T-cell (primary cell): Measurements from ENCODE around the gene KIF17. TPM values are rescaled to one million over a fixed set of nuclear protein-coding genes. Genes with fewer than 3 reads are reported as not detected.
A peak's percentile ranks its signal among the peaks of the same experiment; 100 is the strongest.

Source experiments
- ATAC-seq, 4 experiments: fragments of 200-7000 bp in 3 of 4; fragments of 150-1000 bp in 1 of 4; cut with Tn5 transposase; replicated peaks in 1 of 4; 1 replicate in 3 of 4; 2 replicates in 1 of 4; pipeline ENCODE4 v1.10.0; 2021; ENCODE audit warnings: moderate library complexity in 3 of 4, mild to moderate bottlenecking in 2 of 4, moderate number of reproducible peaks in 1 of 4
- CTCF ChIA-PET, 2 donors: fragments of 300-600 bp; sonication (Branson Sonifier 250); formaldehyde crosslinking; loops; one replicate each; lab custom pipeline; 2022; ENCODE audit warnings: antibody characterized with exemption in 2 of 2; lab: Charles Lee
- POLR2A ChIA-PET, 2 donors: fragments of 300-600 bp; sonication (Branson Sonifier 250); formaldehyde crosslinking; loops; one replicate each; lab custom pipeline; 2022; ENCODE audit warnings: antibody characterized with exemption in 2 of 2; lab: Charles Lee
- DNase-seq, 35 experiments: peaks; one replicate each; pipeline versions ENCODE4 v3.0.0 to v3.0.0-alpha.2; 2013 to 2023
- H3K27ac ChIP-seq: one replicate; pipeline ENCODE4 v1.5.1; 2013; ENCODE audit warnings: low read length
- H3K27me3 ChIP-seq, 2 experiments: replicated peaks in 1 of 2; 1 replicate in 1 of 2; 2 replicates in 1 of 2; pipeline versions ENCODE4 v1.6.1 to v1.7.0; 2013; ENCODE audit warnings: low read length in 1 of 2, mixed read lengths in 1 of 2; ENCODE audit not compliant: control insufficient read depth in 2 of 2, insufficient read depth in 2 of 2; ENCODE audit errors: extremely low read depth in 1 of 2
- H3K36me3 ChIP-seq, 2 donors: 1 replicate in 1 of 2; 2 replicates in 1 of 2; pipeline versions ENCODE4 v1.6.1 to v1.7.0; 2013; ENCODE audit warnings: low read length in 1 of 2; ENCODE audit not compliant: control insufficient read depth in 2 of 2, insufficient read depth in 1 of 2; ENCODE audit errors: extremely low read depth in 1 of 2
- H3K4me1 ChIP-seq, 2 experiments: 1 replicate in 1 of 2; 2 replicates in 1 of 2; pipeline versions ENCODE4 v1.6.1 to v1.7.0; 2013; ENCODE audit warnings: low read length in 2 of 2, mixed read lengths in 1 of 2; ENCODE audit not compliant: insufficient read depth in 2 of 2, control insufficient read depth in 1 of 2; ENCODE audit errors: extremely low read depth in 1 of 2
- H3K4me3 ChIP-seq, 2 donors: 1 replicate in 1 of 2; 2 replicates in 1 of 2; pipeline versions ENCODE4 v1.5.1 to v1.7.0; 2013; ENCODE audit warnings: mild to moderate bottlenecking in 2 of 2, low read length in 1 of 2, moderate library complexity in 1 of 2; ENCODE audit not compliant: control insufficient read depth in 1 of 2; ENCODE audit errors: extremely low read depth in 1 of 2
- H3K9me3 ChIP-seq: 2 replicates; pipeline ENCODE4 v1.7.0; 2013
- H3K27ac Mint-ChIP-seq, 2 donors: one replicate each; pipeline ENCODE4 v1.8.0; 2020 to 2021; ENCODE audit warnings: mild to moderate bottlenecking in 2 of 2, mixed read lengths in 2 of 2
- H3K27me3 Mint-ChIP-seq, 2 donors: one replicate each; pipeline ENCODE4 v1.8.0; 2021 to 2022; ENCODE audit warnings: mixed read lengths in 2 of 2
- H3K36me3 Mint-ChIP-seq: one replicate; pipeline ENCODE4 v1.8.0; 2021; ENCODE audit warnings: mixed read lengths
- H3K4me1 Mint-ChIP-seq, 3 donors: one replicate each; pipeline ENCODE4 v1.8.0; 2020 to 2022; ENCODE audit warnings: mixed read lengths in 3 of 3, mild to moderate bottlenecking in 1 of 3
- H3K4me3 Mint-ChIP-seq, 3 donors: one replicate each; pipeline ENCODE4 v1.8.0; 2020 to 2022; ENCODE audit warnings: mild to moderate bottlenecking in 3 of 3, mixed read lengths in 3 of 3, moderate library complexity in 3 of 3
- H3K9me3 Mint-ChIP-seq, 3 donors: one replicate each; pipeline ENCODE4 v1.8.0; 2020 to 2022; ENCODE audit warnings: mixed read lengths in 3 of 3
- WGBS: methylation state at CpG from one replicate; pipeline ENCODE4 v1.1.5; 2013; ENCODE audit warnings: missing lambda C conversion rate; ENCODE audit not compliant: insufficient coverage; 5-methylcytosine and 5-hydroxymethylcytosine counted together
- total RNA-seq, 35 experiments: library from RNA in 6 of 35; stranded (reverse) in 6 of 35; fragments of 120-200 nt in 1 of 35; gene quantifications; one replicate each; pipeline versions ENCODE4 v1.2.1 to v1.2.4 and lab custom pipeline; 2013 to 2026

Gene KIF17
- total RNA-seq, 5 donors from 2014 or later (not counting 1 experiment from before 2014, with no cell fraction given): not detected

- H3K9me3 ChIP-seq: no peaks in the 10 kb centered on the region
- H3K27ac Mint-ChIP-seq: no peak overlapping the region
- H3K27me3 Mint-ChIP-seq: peaks cover 0 to 5% of the 10 kb centered on the region in 2 donors
- H3K4me1 Mint-ChIP-seq: no peaks in the 10 kb centered on the region
- DNase-seq: no peak
- H3K36me3 Mint-ChIP-seq: no peaks in the 10 kb centered on the region
- ChIA-PET CTCF (interaction anchor here in 1 of 2 donors (0.8 kb wide), 1 partner anchor 665 kb away, joined by 8 read pairs; no protein-coding TSS in a partner anchor), POLR2A (interaction anchor here in 1 of 2 donors (0.5 kb wide), 1 partner anchor 26 kb away, joined by 5 read pairs; no protein-coding TSS in a partner anchor)
- no peak overlapping the region for H3K4me3 Mint-ChIP-seq
- no peaks in the 10 kb centered on the region for H3K4me1 ChIP-seq
- 12% methylated on average over 3 of the region's 5 CpGs for WGBS
- H3K27me3 ChIP-seq: peaks cover 0 to 26% of the 10 kb centered on the region in 2 experiments
- no peak for ATAC-seq
- H3K36me3 ChIP-seq: no peaks in the 10 kb centered on the region
- H3K9me3 Mint-ChIP-seq: no peaks in the 10 kb centered on the region
- H3K4me3 ChIP-seq: no peak overlapping the region
- H3K27ac ChIP-seq: no peak overlapping the region
These were observed 11.0 kb downstream of the KIF17 start for GRCh38 chr1:20706841-20707240.

GRCh38 chr1:20705203-20705755 lies 12.5 kb downstream of the KIF17 start:
- ATAC-seq (peak in 3 of 4 experiments; percentile 32 to 47 (median 46)), DNase-seq (peak in 1 of 35 experiments; percentile 6)
- Mint-ChIP-seq H3K4me1 (no peaks in the 10 kb centered on the region), H3K27me3 (peaks cover 0 to 4% of the 10 kb centered on the region in 2 donors), H3K9me3 (no peaks in the 10 kb centered on the region), H3K36me3 (no peaks in the 10 kb centered on the region), H3K4me3 (no peak overlapping the region), H3K27ac (no peak overlapping the region)
- ChIA-PET CTCF (interaction anchor here in 1 of 2 donors (0.7 kb wide), 1 partner anchor 101 kb away, joined by 5 read pairs; no protein-coding TSS in a partner anchor), POLR2A (no interaction called here)
- WGBS: 84% methylated on average over 12 of the region's 15 CpGs
- H3K27me3 ChIP-seq: peaks cover 0 to 13% of the 10 kb centered on the region in 2 experiments
- H3K27ac ChIP-seq: no peak overlapping the region
- no peaks in the 10 kb centered on the region for H3K36me3 ChIP-seq
- no peaks in the 10 kb centered on the region for H3K9me3 ChIP-seq
- no peak overlapping the region for H3K4me3 ChIP-seq
- H3K4me1 ChIP-seq: no peaks in the 10 kb centered on the region

- H3K4me3 Mint-ChIP-seq: no peak overlapping the region
- no peaks in the 10 kb centered on the region for H3K36me3 Mint-ChIP-seq
- ATAC-seq: no peak
- H3K27ac ChIP-seq: no peak overlapping the region
- H3K27ac Mint-ChIP-seq: no peak overlapping the region
- H3K27me3 Mint-ChIP-seq: peaks cover 0 to 4% of the 10 kb centered on the region in 2 donors
- peaks cover 0 to 8% of the 10 kb centered on the region in 2 experiments for H3K27me3 ChIP-seq
- no peaks in the 10 kb centered on the region for H3K9me3 Mint-ChIP-seq
- H3K9me3 ChIP-seq: no peaks in the 10 kb centered on the region
- ChIA-PET CTCF (interaction anchor here in 1 of 2 donors (0.7 kb wide), 1 partner anchor 101 kb away, joined by 5 read pairs; no protein-coding TSS in a partner anchor), POLR2A (no interaction called here)
- H3K4me3 ChIP-seq: no peak overlapping the region
- H3K36me3 ChIP-seq: no peaks in the 10 kb centered on the region
- no peak for DNase-seq
- no peaks in the 10 kb centered on the region for H3K4me1 ChIP-seq
- H3K4me1 Mint-ChIP-seq: no peaks in the 10 kb centered on the region
- 96% methylated on average over 41 of the region's 41 CpGs for WGBS
These were observed 13.2 kb downstream of the KIF17 start for GRCh38 chr1:20704390-20705202.

- Mint-ChIP-seq H3K27ac (no peak overlapping the region), H3K27me3 (peaks cover 0 to under 1% of the 10 kb centered on the region in 2 donors), H3K4me1 (no peaks in the 10 kb centered on the region), H3K9me3 (no peaks in the 10 kb centered on the region), H3K4me3 (no peak overlapping the region), H3K36me3 (no peaks in the 10 kb centered on the region)
- H3K9me3 ChIP-seq: no peaks in the 10 kb centered on the region
- H3K27ac ChIP-seq: no peak overlapping the region
- H3K4me1 ChIP-seq: no peaks in the 10 kb centered on the region
- peaks cover 0 to 6% of the 10 kb centered on the region in 2 experiments for H3K27me3 ChIP-seq
- ATAC-seq (no peak), DNase-seq (no peak)
- CTCF ChIA-PET: no interaction called here
- WGBS: 89% methylated on average over 4 of the region's 4 CpGs
- no peaks in the 10 kb centered on the region for H3K36me3 ChIP-seq
- H3K4me3 ChIP-seq: no peak overlapping the region
- POLR2A ChIA-PET: no interaction called here
These were observed 14.6 kb downstream of the KIF17 start for GRCh38 chr1:20703124-20703756.

- Mint-ChIP-seq H3K4me3 (no peak overlapping the region), H3K27ac (no peak overlapping the region)
- CTCF ChIA-PET: no interaction called here
These were observed 15.4 kb downstream of the KIF17 start for GRCh38 chr1:20702416-20702815.

GRCh38 chr1:20701847-20702246 lies 16.0 kb downstream of the KIF17 start:
- peaks cover 1 to 3% (median 1%) of the 10 kb centered on the region in 3 donors for H3K4me1 Mint-ChIP-seq
- H3K27me3 ChIP-seq: peaks cover 0 to 15% of the 10 kb centered on the region in 2 experiments
- no peaks in the 10 kb centered on the region for H3K9me3 Mint-ChIP-seq
- ChIA-PET CTCF (no interaction called here), POLR2A (no interaction called here)
- no peak for DNase-seq
- no peak for ATAC-seq
- H3K9me3 ChIP-seq: no peaks in the 10 kb centered on the region
- H3K36me3 ChIP-seq: no peaks in the 10 kb centered on the region
- H3K27me3 Mint-ChIP-seq: no peaks in the 10 kb centered on the region
- 87% methylated on average over 3 of the region's 5 CpGs for WGBS
- no peaks in the 10 kb centered on the region for H3K36me3 Mint-ChIP-seq
- no peak overlapping the region for H3K4me3 Mint-ChIP-seq
- H3K4me1 ChIP-seq: peaks cover 0 to 3% of the 10 kb centered on the region in 2 experiments
- no peak overlapping the region for H3K27ac ChIP-seq
- H3K27ac Mint-ChIP-seq: no peak overlapping the region
- H3K4me3 ChIP-seq: no peak overlapping the region

More at GRCh38 chr1:20702416-20702815, 15.4 kb downstream of the KIF17 start:
- no peaks in the 10 kb centered on the region for H3K36me3 ChIP-seq
- Mint-ChIP-seq H3K27me3 (no peaks in the 10 kb centered on the region), H3K36me3 (no peaks in the 10 kb centered on the region), H3K4me1 (no peaks in the 10 kb centered on the region), H3K9me3 (no peaks in the 10 kb centered on the region)
- DNase-seq (no peak), ATAC-seq (no peak)
- H3K27me3 ChIP-seq: peaks cover 0 to 9% of the 10 kb centered on the region in 2 experiments
- H3K9me3 ChIP-seq: no peaks in the 10 kb centered on the region
- POLR2A ChIA-PET: no interaction called here
- no peak overlapping the region for H3K27ac ChIP-seq
- H3K4me1 ChIP-seq: no peaks in the 10 kb centered on the region
- no peak overlapping the region for H3K4me3 ChIP-seq
- 100% methylated on average over 1 of the region's 1 CpG for WGBS
